GM18907 (cell line): Measurements from ENCODE around the gene ABCC2.
"Not testable (repeated sequence)": the region's sequence is repeated elsewhere in the genome, so short reads cannot be mapped to it uniquely, and the experiment has no call there.

Source experiments
- ATAC-seq: cut with Tn5 transposase; IDR thresholded peaks from one replicate; pipeline ENCODE4 v1.9.1; 2021; ENCODE audit warnings: mild to moderate bottlenecking, moderate library complexity; ENCODE audit not compliant: unreplicated experiment

Gene ABCC2

DNA sequence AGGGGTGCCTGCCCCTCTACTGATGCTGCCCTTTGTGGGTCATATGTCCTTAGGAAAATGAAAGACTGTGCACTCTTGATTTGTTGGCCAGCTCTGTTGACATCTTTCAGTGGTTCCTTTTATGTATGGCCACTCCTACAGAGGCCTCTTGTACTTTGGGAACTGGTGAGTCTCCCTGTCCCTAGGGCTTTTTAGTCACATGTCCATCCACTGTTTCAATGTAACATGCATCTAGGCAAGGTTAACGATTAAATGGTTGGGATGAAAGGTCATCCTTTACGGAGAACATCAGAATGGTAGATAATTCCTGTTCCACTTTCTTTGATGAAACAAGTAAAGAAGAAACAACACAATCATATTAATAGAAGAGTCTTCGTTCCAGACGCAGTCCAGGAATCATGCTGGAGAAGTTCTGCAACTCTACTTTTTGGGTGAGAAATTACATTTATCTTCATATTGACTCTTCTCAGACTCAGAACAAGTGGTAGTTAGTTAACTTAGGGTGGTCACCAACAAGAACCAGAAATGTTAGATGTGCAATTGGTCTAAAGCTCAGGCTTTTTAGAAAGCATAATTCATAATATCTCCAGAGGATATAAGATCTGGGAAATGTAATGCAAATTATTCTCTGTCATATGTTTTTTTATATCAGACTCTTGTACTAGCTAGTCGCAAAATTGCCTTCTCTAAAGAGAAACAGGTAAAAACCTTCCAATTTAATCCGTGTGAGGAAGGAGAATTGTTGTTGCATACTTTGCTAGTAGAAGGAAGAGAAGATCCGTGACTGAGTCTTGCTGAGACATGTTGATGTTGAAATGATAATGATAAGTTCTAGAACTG is at the start of gene ABCC2:
ABCC2 (plus strand) TSS at position 194 of the 840 bp plus-strand sequence; CDS start at position 399, 205 bp downstream.
- no peak for ATAC-seq

DNA sequence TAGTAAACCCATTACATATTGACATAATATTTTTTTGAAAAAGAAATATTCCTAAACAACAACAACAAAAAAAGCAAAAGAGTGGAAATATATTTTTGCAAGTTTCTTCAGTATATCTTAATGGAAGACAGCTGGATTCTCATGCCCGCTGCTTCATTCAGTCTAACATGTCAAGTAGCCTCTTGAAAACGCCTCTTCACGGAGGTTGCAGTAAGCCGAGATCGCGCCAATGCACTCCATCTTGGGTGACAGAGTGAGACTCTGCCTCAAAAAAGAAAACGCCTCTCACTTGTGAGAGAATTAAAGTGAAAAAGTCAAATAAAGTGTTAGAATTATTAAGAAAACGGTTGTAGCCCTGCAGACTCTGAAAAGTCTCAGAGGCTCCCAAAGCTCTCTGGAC is 49.1 kb upstream of the ABCC2 start:
- no peak for ATAC-seq

DNA sequence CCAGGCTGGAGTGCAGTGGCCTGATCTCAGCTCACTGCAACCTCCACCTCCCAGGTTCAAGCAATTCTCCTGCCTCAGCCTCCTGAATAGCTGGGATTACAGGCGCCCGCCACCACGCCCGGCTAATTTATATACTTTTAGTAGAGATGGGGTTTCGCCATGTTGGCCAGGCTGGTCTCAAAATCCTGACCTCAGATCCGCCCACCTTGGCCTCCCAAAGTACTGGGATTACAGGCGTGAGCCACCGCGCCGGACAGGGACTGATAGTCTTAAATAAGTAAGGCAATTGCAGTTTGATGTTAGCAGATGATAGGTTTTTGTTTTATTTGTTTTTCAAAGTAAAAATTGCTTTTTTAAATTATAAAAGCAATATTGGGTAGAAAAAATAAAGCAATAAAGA is 48.3 kb upstream of the ABCC2 start:
- ATAC-seq: not testable (repeated sequence)

DNA sequence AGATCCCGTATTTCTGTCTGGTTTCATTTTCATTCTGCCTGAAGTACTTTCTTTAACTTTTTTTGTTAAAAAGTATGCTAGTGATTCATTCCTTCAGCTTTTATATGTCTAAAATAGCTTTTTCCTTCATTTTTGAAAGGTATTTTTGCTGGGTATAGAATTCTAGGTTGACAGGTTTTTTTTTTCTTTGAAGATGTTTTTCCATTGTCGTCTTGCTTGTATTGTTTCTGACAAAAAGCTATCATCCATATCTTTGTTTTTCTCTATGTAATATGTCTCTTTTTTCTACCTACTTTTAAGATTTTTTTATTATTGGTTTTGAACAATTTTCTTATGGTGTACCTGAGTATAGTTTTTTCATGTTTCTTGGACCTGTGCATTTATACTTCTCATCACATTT is 42.2 kb upstream of the ABCC2 start:
- no peak for ATAC-seq

DNA sequence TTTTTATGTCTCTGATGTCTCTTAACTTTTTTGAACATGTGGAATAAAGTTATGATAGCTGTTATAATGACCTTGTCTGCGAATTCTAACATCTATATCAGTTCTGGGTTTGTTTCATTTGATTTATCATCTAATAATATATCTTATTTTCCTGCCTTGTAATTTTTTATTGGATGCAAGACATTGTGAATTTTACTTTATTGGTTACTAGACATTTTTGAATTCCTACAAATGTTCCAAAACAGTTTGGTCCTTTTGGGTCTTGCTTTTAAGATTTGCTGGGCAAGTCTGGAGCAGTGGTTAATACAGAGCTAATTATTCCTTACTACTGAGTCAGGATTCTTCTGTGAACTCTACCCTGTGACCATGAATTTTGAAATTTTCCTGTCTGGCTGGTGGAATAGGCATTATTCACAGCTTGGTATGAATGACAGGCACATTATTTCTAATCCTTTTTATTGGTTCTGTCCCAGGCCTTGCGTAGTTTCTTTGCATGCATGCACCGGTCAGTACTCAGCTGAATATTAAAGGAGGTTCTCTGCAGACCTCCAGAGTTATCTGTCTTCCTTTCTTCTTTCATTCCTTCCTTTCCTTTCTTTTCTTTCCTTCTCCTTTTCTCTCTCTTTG is 41.4 kb upstream of the ABCC2 start:
- no peak for ATAC-seq

DNA sequence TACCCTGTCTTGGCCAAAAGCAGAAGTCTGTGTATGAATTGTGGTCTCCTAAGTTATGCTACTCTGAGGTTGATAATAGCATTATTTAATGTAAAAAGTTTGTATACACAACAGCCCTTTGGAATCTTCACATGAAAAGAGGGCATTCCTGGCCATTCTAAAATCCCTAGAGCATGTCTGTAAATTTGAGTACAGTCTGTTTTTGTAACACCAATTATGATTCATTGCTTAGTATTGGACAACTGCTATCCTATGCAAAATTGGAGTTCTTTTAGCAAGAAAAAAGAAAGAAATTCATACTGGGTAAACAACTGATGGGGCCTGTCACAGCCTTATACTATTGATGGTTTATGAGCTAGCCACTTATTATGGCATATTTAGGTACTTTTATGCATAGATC is 40.2 kb upstream of the ABCC2 start:
- no peak for ATAC-seq

DNA sequence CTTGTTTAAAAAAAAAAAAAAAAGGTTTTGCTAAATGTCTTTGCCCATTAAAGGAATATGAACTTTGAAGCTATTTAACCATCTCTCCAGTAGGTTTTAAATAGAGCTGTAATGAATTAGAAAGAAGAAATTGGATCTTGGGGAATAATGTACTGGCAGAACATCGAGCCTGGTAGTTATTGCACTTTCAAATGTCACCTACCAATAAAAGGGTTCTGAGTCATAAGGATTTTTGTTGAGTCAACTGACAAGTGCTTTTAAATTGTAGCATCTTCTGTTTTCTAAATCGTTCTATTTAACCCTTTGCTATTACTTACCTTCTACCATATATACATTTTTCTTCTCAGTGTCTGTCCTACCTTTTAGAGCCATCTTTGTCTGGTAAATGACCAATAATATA is 39.7 kb upstream of the ABCC2 start:
- ATAC-seq: no peak

DNA sequence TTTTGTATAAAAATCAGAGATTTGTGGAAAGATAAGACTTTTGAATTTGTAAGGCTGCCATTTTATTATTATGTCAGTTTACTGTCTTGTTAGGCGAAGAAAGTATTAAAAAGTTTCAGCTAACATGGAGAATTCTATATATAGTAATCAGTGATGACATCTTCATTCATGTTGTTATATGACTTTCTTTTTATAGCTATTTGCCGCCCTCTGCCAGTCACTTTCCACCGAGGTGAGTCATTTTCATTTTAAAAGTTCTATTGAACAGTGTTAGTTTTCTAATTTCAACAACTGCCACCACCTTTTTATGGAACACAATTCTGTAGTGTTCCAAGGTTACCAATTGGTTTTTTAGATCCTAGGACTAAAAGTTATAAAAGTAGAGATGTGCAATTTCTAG is 38.6 kb upstream of the ABCC2 start:
- ATAC-seq: no peak

DNA sequence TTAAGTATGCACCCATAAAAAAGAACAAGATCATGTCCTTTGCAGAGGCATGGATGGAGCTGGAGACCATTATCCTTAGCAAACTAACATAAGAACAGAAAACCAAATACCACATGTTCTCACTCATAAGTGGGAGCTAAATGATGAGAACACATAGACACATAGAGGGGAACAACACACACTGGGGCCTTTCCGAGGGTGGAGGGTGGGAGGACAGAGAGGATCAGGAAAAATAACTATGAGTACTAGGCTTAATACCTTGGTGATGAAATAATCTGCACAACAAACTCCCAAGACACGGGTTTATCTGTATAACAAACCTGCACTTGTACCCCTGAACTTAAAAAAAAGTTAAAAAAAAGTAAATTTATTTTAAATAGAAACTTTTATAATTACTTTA is 36.3 kb upstream of the ABCC2 start:
- ATAC-seq: not testable (repeated sequence)

DNA sequence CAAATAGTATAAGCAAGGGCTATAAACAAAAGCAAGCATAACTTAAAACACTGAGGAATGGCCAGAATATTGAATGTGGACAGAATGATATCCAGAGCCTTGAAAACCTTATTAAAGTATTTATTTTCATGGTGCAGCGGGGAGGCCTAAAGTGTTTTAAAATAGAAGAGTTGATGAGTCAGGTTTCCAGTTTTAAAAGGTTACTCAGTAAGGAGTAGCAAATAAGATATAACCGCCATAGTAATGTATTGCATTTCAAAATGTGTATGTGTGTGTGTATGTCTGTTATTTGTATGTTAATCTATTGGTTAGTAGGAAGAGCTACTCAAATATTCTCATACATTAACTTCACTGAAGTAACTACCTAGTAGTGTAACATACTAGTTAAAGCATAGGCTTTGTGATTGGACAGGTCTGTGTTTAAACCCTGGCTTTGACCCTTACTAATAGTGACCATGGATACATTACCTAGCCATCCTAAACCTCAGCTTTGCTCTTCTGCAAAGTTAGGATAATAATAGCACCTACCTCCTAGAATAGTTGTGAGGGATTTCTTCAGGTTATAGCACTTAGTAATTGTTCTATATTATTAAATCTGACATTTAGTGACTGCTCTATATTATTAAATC is 33.5 kb upstream of the ABCC2 start:
- no peak for ATAC-seq

DNA sequence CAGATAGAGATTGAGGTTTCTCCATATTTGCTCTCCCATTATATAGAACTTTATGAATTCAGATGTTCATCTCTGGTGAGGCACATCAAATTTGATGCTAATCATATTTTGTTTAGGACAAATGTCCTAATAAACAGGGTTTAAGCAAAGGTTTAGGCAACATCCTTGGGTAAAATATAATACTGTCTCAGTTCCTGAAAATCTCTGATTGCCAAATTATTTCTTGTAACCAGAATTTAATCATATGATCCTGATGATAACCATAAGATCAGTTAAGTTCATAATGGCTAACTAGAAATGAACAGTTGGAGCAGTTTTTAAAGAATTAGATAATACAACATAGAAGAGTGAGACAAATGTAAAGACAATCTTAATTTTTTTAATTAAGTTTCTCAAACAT is 31.8 kb upstream of the ABCC2 start:
- no peak for ATAC-seq

DNA sequence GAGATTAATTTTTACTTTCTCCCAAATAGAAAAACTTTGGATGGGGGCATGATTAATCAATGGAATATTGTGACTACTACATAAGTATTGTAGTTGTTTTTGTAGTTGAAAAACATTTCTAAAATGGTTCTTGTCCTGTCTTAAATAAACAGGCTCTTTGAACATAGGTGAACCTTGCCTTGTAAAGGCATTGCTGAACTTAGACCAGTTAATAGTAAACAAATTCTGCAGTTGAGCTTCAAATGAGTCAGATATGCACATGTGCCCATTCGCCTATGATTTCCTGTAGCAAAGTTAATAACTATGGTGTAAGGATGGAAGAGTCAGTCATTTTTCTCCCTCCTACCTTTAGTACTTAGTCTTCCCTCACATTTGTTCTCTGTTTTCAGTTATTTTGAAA is 27.8 kb upstream of the ABCC2 start:
- no peak for ATAC-seq

DNA sequence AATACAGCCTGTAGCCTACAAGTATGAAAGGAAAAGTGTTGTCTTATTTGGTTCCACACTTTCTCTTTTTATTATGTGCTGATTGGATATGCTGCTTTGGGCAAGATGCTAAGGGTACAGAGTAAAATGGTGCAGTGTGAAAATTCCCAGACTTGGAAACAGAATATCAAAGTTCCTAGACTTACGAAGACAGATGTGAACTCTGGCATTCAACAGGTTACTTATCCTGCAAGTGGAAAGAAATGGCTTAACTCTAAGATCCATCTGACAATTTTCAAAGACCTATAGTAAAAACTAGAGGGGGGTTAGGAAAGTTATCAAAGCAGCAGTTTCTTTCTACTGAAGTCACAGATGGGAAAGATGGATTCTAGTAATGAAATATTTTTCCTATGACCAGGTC is 26.3 kb upstream of the ABCC2 start:
- no peak for ATAC-seq

DNA sequence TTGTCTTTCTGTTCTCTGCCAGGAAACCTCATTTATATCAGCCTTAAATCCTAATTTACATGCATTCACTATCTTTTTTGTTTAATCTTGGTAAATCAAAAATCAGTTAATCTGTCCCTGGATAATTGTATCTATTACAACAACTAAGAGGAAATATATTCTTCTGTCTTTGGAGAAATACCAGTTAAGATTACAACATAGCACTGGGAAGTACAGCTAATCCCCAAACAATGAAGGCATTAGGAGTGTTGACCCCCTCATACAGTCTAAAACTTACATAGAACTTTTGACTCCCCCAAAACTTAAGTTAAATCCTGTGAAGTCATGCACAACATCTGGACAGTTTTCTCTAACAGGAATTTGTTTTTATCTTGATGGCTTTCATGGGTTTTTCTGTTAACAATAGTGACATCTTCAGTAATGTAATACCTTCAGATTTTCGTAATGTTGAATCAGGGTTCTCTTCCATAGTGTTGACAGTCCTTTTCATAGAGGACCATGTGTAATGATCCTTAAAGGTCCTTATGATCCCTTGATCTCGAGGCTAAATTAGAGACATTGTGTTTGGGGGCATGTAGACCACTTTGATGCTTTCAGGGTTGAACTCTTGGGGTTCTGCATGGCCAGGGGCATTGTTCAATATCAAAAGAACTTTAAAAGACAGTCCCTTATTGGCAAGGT is 24.1 kb upstream of the ABCC2 start:
- ATAC-seq: no peak

DNA sequence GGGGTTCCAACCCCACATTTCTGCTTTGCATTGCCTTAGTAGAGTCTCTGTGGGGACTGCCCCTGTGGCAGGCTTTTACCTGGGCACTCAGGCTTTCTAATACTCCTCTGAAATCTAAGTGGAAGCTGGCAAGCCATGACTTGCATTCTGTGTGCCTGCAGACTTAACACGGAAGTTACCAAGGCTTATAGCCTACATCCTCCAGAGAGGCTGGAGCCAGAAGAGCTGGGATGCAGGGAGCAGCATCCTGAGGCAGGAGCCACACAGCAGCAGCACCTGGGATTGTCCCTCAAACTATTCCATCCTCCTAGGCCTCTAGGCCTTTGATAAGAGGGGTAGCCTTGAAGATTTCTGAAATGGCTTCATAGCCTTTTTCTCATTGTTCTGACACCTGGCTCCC is 22.1 kb upstream of the ABCC2 start:
- ATAC-seq: no peak

DNA sequence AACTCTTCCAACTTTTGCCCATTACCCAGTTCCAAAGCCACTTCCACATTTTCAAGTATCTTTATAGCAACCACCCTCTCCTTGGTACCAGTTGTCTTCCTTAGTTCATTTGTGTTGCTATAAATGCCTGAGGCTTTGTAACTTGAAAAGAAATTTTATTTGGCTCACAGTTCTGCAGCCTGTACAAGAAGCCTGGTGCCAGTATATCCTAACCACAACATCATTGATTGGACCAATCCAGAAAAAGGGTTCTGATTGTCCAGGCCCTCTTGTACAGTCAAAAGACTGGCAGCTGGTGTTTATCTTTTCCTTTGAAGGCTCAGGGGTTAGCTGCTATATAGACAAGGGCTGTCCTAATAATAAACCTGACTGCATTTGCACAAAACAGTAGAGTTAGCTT is 21.1 kb upstream of the ABCC2 start:
- no peak for ATAC-seq

DNA sequence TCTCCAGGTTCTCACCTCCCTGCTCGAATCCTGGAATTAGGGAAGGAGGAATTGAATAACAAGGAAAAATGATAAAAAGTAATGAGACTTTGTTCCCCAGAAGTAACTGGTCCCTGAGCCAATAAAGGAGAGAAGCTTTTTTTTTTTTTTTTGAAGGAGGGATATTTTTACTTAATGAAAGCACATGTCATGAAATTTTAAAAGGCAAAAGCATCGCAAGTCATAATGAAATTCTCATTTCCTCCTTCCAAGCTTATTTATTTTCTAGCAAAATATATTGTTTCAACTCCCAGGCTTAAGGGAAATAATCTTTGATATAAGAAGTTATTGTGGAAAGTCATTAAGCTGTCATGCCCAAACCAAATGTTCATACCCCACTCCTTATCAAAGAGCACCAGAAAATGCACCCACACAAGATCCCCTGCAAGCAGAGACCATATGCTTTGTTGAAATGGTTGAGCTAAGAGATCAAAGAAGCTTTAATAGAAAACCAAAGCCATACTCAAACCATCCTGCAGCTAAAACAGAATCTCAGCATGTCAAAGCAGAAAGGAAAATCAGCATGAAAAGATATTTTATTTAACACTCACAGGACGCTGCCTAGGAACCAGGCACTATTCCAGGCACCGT is 16.7 kb upstream of the ABCC2 start:
- peak; percentile 28 for ATAC-seq

DNA sequence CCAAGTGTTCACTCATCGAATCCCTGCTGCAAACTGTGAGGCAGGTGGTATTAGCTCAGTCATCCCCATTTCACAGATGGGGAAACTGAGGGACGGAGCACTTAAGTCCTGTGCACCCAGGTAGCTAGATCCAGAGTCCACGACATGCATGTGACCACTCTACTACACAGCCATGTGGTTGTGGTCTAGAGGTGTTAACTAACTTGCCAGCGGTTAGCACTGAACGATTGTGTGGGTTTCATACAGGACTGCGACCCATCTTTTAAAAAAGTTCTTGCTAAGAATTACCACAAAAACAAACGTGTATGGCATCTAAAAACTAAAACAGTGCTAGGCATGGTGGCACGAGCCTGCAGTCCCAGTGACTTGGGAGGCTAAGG is 16.1 kb upstream of the ABCC2 start:
- ATAC-seq: peak; percentile 78

DNA sequence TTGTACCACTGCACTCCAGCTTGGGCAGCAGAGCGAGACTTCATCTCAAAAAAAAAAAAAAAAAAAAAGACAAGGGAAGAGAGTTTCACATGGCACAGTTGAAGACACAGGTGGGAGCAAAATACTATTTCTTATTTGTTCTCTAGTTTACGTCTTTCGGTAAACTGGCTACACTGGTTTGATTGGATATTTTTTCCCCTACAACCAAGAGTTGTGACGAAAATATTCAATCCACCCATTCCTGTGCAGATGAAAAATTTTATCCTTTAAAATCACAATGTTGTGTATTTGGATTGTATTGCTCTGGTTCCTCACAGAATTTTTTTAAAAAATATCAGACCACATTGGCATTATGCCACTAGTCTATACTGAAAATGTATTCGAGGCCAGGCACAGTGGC is 14.5 kb upstream of the ABCC2 start:
- ATAC-seq: no peak

DNA sequence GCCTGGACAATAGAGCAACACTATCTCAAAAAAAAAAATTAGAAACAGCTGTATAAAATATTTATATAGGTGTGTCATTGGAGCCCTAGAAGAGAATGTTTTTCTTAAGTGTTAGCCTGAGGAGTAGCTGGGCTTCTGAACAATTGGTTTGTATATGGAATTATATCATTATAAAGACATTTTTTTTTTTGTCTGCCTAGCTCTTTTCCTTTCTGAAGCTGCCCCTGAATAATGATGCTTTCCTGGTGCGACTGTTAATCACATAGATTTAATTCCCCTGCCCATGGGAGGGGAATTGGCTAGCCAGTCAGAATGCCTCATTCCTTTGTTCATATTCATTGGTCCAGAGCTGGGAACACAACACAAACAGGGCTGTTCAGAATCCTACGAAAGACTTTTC is 13.9 kb upstream of the ABCC2 start:
- ATAC-seq: no peak

DNA sequence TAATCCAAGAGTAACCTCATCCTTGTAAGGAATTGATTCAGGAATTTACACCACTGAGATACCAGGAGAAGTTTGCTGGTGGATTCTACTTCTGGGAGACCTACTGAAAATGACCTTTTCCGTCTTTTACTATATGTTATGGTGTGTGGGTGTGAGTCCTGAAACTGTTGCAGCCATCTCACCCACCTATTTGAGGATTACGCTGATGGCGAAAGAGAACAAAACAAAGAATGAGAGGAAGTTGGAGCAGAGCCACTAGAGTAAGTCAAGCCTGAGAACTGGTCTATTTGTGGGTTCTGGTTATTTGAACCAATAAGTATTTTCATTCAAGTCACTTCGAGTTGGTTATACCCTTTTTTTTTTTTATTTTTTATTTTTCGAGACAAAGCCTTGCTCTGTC is 12.7 kb upstream of the ABCC2 start:
- no peak for ATAC-seq
